GM19099 (cell line): ENCODE results near the gene LIPN.

Experiments
- POLR2A ChIP-seq: IDR thresholded peaks from 3 replicates; pipeline ENCODE4 v1.6.1; 2011; ENCODE audit warnings: low read depth; ENCODE audit not compliant: insufficient read length; ENCODE audit errors: extremely low read depth

The LIPN gene

GRCh38 chr10:88765816-88766215 lies 6.0 kb downstream of the LIPN start:
- TF ChIP-seq POLR2A = no peak

DNA sequence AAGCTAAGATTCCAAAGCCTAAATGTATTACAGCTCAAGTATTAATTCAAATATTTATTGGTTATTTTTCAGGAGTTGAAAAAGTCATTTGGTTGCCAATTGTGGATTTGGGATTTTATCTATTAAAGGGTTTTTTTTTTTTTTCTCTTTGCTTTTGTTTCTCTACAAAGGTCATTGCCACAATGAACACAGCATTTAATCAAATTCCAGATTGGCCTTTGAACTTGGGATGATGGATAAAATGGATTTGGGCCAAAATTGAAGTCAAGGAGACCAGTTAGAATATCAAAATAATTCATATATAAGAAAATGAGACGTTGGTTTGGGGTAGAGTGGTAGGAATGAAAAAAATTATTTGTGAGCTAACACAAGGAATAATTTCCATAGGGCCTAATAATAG lies 9.6 kb downstream of the LIPN start:
- TF ChIP-seq POLR2A = no peak

GRCh38 chr10:88781206-88781605 lies 21.4 kb downstream of the LIPN start:
- no peak for TF ChIP-seq POLR2A

DNA sequence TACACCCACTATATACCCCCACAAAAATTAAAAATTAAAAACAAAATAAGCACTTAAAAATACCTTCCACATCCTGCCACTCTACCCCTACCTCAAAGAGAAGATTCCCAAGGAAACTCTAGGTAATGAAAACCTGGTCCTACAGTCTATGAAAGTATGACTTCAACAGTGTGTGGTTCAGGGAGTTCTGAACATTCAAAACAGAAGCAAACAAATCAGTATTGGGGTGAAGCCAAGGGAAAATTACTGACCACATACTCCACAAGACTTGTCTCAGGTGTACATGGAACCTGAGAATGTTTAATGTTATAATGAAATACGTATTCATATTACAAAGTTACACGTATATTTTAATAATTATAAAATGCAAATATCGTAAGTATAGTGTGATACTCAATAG lies 22.4 kb downstream of the LIPN start:
- no peak for TF ChIP-seq POLR2A

- TF ChIP-seq POLR2A = no peak
These were observed 23.9 kb downstream of the LIPN start for GRCh38 chr10:88783724-88784123.

DNA sequence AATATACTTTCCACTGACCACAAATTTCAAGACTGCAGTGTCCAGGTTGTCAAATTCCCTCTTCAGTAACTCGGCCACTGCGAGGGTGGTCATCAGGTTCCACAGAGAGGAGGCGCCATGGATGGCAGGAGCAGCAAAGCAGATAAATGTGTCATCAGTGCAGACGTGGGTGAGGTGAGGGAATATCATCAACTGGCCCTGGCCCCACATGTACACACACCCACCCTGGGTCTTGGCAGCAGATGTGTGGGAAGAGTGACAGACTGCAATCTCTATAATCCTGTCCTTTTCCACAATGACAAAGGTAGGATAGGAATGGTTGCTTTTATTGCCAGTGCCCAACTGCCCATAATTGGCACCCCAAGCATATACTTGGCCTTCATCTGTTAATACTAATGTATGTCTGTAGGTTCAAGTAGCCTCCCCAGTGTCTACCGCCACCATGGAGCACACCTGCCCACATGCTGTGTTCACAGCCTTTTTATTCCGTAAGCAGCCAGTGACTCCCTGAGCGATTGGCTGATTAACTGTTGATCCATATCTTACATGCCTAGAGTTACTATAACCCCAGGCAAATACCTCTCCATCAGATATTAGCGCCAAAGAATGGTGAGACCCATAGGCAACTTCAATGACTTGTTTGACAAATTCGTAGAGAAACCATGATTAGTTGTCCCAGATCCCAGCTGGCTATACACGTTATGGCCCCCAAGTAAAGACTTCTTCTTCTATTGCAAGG lies 26.4 kb downstream of the LIPN start:
- TF ChIP-seq POLR2A = no peak

GRCh38 chr10:88787463-88787862 lies 27.6 kb downstream of the LIPN start:
- TF ChIP-seq POLR2A = no peak

DNA sequence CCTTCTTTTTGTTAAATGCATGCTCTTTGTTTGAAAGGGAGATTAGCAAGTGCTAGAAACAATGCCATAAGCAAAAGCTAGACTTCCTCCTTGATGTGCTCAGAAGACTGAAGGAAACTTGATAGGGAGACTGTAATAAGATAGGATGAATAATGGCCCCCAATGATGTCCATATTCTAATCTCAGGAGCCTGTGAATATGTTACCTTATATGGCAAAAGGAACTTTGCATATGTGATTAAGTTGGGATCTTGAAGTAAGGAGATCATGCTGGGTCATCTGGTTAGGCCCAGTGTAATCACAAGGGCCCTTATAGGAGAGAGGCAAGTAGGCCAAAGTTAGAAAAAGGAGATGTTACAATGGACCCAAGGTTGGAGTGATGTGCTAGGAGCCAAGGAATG lies 29.1 kb downstream of the LIPN start:
- TF ChIP-seq POLR2A = no peak

DNA sequence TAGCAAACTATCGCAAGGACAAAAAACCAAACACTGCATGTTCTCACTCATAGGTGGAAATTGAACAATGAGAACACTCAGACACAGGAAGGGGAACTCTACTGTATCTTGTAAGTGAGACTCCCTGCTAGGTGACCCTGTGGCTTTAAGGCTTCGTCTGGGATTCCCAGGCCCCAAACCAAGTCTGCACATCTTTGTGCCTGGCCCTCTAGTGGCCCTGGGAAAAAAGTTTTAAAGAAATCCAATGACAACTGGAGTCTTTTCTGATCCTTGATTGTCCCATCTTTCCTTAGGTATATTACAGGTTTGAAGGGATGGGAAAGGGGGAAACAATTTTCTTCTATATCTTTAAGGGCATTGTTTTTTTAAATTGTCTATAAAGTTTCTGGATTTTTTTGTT lies 32.1 kb downstream of the LIPN start:
- TF ChIP-seq POLR2A = no peak

DNA sequence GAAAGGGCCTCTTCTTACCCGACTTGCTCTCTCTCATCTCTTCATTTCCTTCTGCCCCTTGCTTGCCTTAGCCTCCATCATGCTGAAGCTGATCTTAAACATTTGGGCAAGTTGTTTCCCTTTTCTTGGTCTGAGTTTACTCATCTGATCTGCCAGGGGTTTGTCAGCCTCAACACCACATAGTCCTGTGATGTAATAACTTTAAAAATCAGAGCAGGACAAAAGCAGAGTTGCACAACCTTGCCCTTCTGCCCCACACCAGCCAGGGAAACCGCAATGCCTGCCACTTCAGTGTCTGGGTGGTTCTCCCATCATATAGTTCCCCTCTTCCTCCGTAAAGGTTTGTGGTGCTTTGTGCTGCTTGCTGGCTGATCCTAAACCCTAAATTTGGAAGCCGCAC lies 32.8 kb downstream of the LIPN start:
- no peak for TF ChIP-seq POLR2A

- TF ChIP-seq POLR2A = no peak
These were observed 34.0 kb downstream of the LIPN start for GRCh38 chr10:88793712-88794299.

GRCh38 chr10:88794731-88795130 lies 34.9 kb downstream of the LIPN start:
- no peak for TF ChIP-seq POLR2A

DNA sequence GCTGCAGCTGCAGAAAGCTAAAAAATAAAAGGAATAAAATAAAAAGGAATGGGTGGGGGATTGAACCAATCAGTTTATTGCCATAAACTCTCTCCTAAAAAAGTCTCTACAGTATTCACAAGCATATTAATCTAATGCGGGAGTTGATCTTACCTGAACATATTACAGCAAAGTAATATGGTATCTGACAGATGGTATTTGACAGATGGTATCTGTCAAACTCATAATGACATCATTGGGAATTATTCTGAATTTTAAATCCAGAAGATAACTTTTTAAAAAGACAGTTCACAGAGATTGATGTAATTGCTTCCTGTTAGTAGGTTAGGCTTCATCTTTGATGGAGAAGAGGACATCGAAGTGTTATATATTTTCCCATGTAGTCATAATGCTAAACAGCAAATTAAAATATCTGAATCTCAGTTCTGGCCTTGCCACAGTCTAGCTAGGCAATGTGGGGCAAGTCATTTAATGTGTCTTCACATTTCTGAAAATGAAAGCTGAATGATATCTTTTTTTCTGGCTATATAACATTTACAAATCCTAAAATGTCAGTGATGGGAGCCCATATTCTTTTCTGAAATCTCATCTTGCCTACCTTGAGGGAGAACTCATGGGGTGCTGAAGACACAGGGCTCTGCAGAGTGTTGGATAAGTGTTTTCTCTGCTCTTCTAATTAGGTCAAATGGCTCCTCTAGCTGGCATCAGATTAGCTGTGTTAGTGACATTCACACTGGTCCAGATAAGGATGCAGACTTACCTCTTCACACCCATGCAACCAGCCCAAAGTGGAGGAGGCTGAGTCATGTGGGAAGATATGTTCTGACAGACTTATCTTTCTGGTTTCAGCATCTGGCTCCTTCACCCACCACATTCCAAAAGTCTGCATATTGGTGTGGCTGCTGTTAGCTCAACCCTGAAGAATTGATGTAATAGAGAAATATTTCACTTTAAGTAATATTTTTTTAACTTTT lies 40.6 kb downstream of the LIPN start:
- no peak for TF ChIP-seq POLR2A

GRCh38 chr10:88802523-88803285 lies 42.9 kb downstream of the LIPN start, which contains the start of gene LIPM:
Gene LIPM, plus strand, starts transcription at chr10:88802730. Its CDS starts 167 bp downstream, at chr10:88802897.
- no peak for TF ChIP-seq POLR2A

GRCh38 chr10:88803641-88804040 lies 43.8 kb downstream of the LIPN start:
- no peak for TF ChIP-seq POLR2A
